Trophoblast cell (in vitro differentiated cells and primary cell): Measurements from ENCODE around the gene CCDC92.

ENCODE experiments used
- DNase-seq, 2 donors: peaks; one replicate each; pipeline ENCODE4 v3.0.0-alpha.2; 2016
- H2AFZ ChIP-seq: 2 replicates; pipeline ENCODE4 v1.6.1; 2013; ENCODE audit warnings: low read length, moderate library complexity, mild to moderate bottlenecking; ENCODE audit not compliant: insufficient read depth, poor library complexity
- H2AK5ac ChIP-seq: 2 replicates; pipeline ENCODE4 v1.6.1; 2013; ENCODE audit warnings: mild to moderate bottlenecking, low read length
- H2BK120ac ChIP-seq: 2 replicates; pipeline ENCODE4 v1.6.1; 2013; ENCODE audit warnings: low read length, mild to moderate bottlenecking, moderate library complexity; ENCODE audit not compliant: insufficient read depth, poor library complexity
- H2BK12ac ChIP-seq: 2 replicates; pipeline ENCODE4 v1.6.1; 2013; ENCODE audit warnings: mild to moderate bottlenecking, low read length, moderate library complexity
- H2BK5ac ChIP-seq: 2 replicates; pipeline ENCODE4 v1.6.1; 2013; ENCODE audit warnings: low read length, low read depth, moderate library complexity, mild to moderate bottlenecking; ENCODE audit not compliant: poor library complexity
- H3K14ac ChIP-seq: 2 replicates; pipeline ENCODE4 v1.6.1; 2013; ENCODE audit warnings: mild to moderate bottlenecking, low read length
- H3K18ac ChIP-seq: 2 replicates; pipeline ENCODE4 v1.6.1; 2013; ENCODE audit warnings: mild to moderate bottlenecking, low read length
- H3K23ac ChIP-seq: 2 replicates; pipeline ENCODE4 v1.6.1; 2013; ENCODE audit warnings: low read length
- H3K27ac ChIP-seq: 2 replicates; pipeline ENCODE4 v1.5.1; 2013; ENCODE audit warnings: low read depth, mild to moderate bottlenecking, inconsistent platforms, low read length, moderate library complexity
- H3K27me3 ChIP-seq: 2 replicates; pipeline ENCODE4 v1.6.1; 2013; ENCODE audit warnings: inconsistent platforms, mild to moderate bottlenecking, low read length, moderate library complexity; ENCODE audit not compliant: insufficient read depth
- H3K36me3 ChIP-seq, 2 experiments: 1 replicate in 1 of 2; 2 replicates in 1 of 2; pipeline ENCODE4 v1.6.1; 2013; ENCODE audit warnings: low read length in 2 of 2, mild to moderate bottlenecking in 2 of 2, moderate library complexity in 1 of 2; ENCODE audit not compliant: insufficient read depth in 2 of 2, control insufficient read depth in 1 of 2
- H3K4ac ChIP-seq: 2 replicates; pipeline ENCODE4 v1.6.1; 2013; ENCODE audit warnings: low read depth, mild to moderate bottlenecking, low read length, moderate library complexity
- H3K4me1 ChIP-seq, 2 experiments: 1 replicate in 1 of 2; 2 replicates in 1 of 2; pipeline ENCODE4 v1.6.1; 2013; ENCODE audit warnings: low read length in 2 of 2, mild to moderate bottlenecking in 2 of 2, moderate library complexity in 1 of 2; ENCODE audit not compliant: insufficient read depth in 2 of 2, control insufficient read depth in 1 of 2
- H3K4me2 ChIP-seq: 2 replicates; pipeline ENCODE4 v1.6.1; 2013; ENCODE audit warnings: inconsistent platforms, mild to moderate bottlenecking, low read length, moderate library complexity
- H3K4me3 ChIP-seq: 2 replicates; pipeline ENCODE4 v1.5.1; 2013; ENCODE audit warnings: mild to moderate bottlenecking, low read depth, low read length, inconsistent platforms
- H3K79me1 ChIP-seq: one replicate; pipeline ENCODE4 v1.6.1; 2013; ENCODE audit warnings: low read length
- H3K79me2 ChIP-seq: 2 replicates; pipeline ENCODE4 v1.6.1; 2013; ENCODE audit warnings: low read length, mild to moderate bottlenecking; ENCODE audit not compliant: control insufficient read depth, insufficient read depth, poor library complexity
- H3K9ac ChIP-seq: 2 replicates; pipeline ENCODE4 v1.6.1; 2013; ENCODE audit warnings: mild to moderate bottlenecking, low read length
- H3K9me3 ChIP-seq: 2 replicates; pipeline ENCODE4 v1.6.1; 2013; ENCODE audit warnings: low read depth, mild to moderate bottlenecking, control low read depth, inconsistent platforms, low read length; ENCODE audit not compliant: insufficient read depth
- H4K12ac ChIP-seq: 2 replicates; pipeline ENCODE4 v1.6.1; 2013; ENCODE audit warnings: low read depth, mild to moderate bottlenecking, low read length, moderate library complexity
- H4K8ac ChIP-seq: 2 replicates; pipeline ENCODE4 v1.6.1; 2013; ENCODE audit warnings: low read depth, mild to moderate bottlenecking, low read length, moderate library complexity
- H4K91ac ChIP-seq: one replicate; pipeline ENCODE4 v1.6.1; 2013; ENCODE audit warnings: low read depth, mild to moderate bottlenecking, low read length, moderate library complexity
- WGBS: extraction: QIAGEN DNeasy Blood & Tissue Kit; methylation state at CpG from one replicate; pipeline ENCODE4 v1.1.7; 2013; ENCODE audit warnings: missing lambda C conversion rate; ENCODE audit not compliant: insufficient read length, insufficient coverage; ENCODE audit errors: extremely low coverage; 5-methylcytosine and 5-hydroxymethylcytosine counted together

The CCDC92 gene

DNA sequence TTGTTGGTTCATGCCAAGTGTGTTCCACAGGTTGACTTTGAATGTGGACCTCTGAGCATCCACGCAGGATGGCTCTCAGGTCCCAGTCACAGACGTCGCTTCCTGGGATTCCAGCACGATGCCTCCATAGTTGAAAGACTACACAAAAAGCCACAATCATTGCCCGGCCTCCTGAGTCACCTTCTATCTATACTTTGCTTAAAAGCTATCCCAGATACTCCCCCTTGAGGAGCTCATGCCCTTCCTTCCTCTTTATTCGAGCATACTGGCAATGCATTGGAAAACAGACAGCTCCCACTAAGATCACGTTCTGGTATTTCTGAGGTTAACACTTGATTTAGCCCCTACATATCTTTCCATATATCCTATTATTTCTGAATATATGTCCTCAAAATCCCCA, 40.4 kb upstream of the CCDC92 start:
- no peak overlapping the region for H3K27ac ChIP-seq
- H3K9ac ChIP-seq: no peak overlapping the region
- no peak overlapping the region for H3K4ac ChIP-seq
- WGBS: no CpG with 5 or more reads among the region's 7 CpGs
- no peak overlapping the region for H3K14ac ChIP-seq
- no peak overlapping the region for H4K12ac ChIP-seq
- H3K4me1 ChIP-seq: no peaks in the 10 kb centered on the region
- no peak overlapping the region for H2BK12ac ChIP-seq
- H4K91ac ChIP-seq: no peak overlapping the region
- no peak overlapping the region for H3K4me3 ChIP-seq
- H3K18ac ChIP-seq: no peak overlapping the region
- DNase-seq: no peak
- H3K23ac ChIP-seq: no peak overlapping the region
- no peaks in the 10 kb centered on the region for H3K79me2 ChIP-seq
- H2BK5ac ChIP-seq: no peak overlapping the region
- no peak overlapping the region for H3K4me2 ChIP-seq
- H3K36me3 ChIP-seq: peaks cover 11 to 26% of the 10 kb centered on the region in 2 experiments
- H4K8ac ChIP-seq: no peak overlapping the region
- H3K9me3 ChIP-seq: no peaks in the 10 kb centered on the region
- H2BK120ac ChIP-seq: no peak overlapping the region
- no peaks in the 10 kb centered on the region for H3K79me1 ChIP-seq
- no peak overlapping the region for H2AK5ac ChIP-seq
- H2AFZ ChIP-seq: no peak overlapping the region
- no peaks in the 10 kb centered on the region for H3K27me3 ChIP-seq

DNA sequence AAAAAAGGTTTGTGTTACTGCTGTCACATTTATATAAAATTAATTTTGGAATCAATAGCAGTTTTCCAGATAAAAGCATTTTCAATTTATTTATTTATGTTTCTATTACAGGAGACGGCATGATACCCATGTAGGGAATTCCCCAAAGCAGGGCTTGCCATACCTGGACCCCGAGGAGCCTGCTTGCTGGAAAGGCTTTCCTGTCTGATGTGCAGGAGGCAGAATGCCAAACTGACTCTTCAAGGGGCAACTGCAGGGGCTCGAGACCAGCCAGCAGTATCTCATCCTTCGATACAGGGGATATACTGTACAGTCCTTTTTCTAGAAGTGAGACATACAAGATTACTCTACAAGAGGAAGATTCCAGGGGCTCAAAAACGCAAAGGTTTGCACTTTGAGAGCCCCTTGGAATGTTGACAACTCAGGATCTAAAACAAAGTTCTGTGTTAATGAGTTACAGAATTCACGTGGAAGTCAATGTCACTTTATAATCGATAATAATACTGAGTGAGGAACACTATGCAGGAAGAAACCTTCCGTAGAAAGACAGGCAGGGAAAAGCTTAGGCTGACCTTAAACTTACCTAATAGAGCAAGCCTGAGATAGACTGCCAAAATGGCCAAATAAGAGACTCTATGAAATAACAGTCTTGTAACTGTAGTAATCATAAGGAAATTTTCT, 38.9 kb upstream of the CCDC92 start:
- DNase-seq: no peak
- Histone ChIP-seq H3K27ac (no peak overlapping the region), H3K14ac (no peak overlapping the region), H4K91ac (no peak overlapping the region), H3K4me1 (no peaks in the 10 kb centered on the region), H3K79me2 (no peaks in the 10 kb centered on the region), H4K8ac (no peak overlapping the region), H3K4ac (no peak overlapping the region), H3K23ac (no peak overlapping the region), H3K27me3 (no peaks in the 10 kb centered on the region), H3K36me3 (peaks cover 11 to 28% of the 10 kb centered on the region in 2 experiments), H4K12ac (no peak overlapping the region), H3K4me2 (no peak overlapping the region), H3K9me3 (no peaks in the 10 kb centered on the region), H2AK5ac (no peak overlapping the region), H3K79me1 (no peaks in the 10 kb centered on the region), H2BK5ac (no peak overlapping the region), H3K4me3 (no peak overlapping the region), H2BK120ac (no peak overlapping the region), H2BK12ac (no peak overlapping the region), H2AFZ (no peak overlapping the region), H3K9ac (no peak overlapping the region), H3K18ac (no peak overlapping the region)
- WGBS: no CpG with 5 or more reads among the region's 8 CpGs

DNA sequence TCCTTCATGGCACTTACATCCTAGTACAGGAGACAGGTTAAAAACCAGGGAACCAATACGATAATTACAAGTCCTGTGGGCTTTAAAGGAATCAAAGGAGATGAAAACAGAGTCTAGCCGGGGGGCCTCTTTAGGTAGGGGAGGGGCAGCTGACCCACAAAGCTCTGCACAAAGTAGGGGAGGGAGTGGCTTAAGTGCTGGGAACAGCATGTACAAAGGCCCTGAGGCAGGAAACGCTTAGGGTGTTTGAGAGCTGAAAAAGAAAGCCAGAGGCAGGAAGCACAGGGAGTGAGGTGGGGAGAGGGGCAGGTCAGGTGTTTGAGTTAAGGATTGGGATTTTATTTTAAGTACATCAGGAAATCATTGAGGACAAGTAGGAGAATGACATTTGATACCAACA, 38.1 kb upstream of the CCDC92 start:
- Histone ChIP-seq H3K36me3 (peaks cover 14 to 31% of the 10 kb centered on the region in 2 experiments), H3K9ac (no peak overlapping the region), H2BK12ac (no peak overlapping the region), H3K27ac (no peak overlapping the region), H3K4me1 (no peaks in the 10 kb centered on the region), H4K91ac (no peak overlapping the region), H3K18ac (no peak overlapping the region), H3K14ac (no peak overlapping the region), H3K79me2 (no peaks in the 10 kb centered on the region), H3K9me3 (no peaks in the 10 kb centered on the region), H3K4me3 (no peak overlapping the region), H3K4ac (no peak overlapping the region), H2BK120ac (no peak overlapping the region), H3K23ac (no peak overlapping the region), H3K27me3 (no peaks in the 10 kb centered on the region), H3K4me2 (no peak overlapping the region), H2AK5ac (no peak overlapping the region), H4K8ac (no peak overlapping the region), H3K79me1 (no peaks in the 10 kb centered on the region), H2BK5ac (no peak overlapping the region), H4K12ac (no peak overlapping the region), H2AFZ (no peak overlapping the region)
- no CpG with 5 or more reads among the region's 3 CpGs for WGBS
- no peak for DNase-seq

DNA sequence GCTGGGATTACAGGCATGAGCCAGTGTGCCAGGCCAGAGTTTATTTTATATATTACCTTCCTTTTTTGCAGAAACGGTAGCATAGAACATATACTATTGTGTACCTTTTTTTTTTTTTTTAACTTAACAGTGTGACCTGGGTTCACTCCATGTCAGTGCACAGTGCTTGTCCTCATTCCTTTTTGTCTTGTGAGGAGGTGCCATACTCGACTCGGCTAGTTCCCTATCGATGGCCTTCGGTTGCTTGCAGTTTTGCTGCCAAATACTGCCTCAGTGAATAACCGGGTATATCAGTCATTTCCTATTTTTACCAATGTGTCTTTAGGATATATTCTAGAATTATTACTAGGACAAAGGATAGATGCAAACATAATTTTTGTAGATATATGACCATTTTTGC, 37.1 kb upstream of the CCDC92 start:
- no peaks in the 10 kb centered on the region for H3K4me1 ChIP-seq
- H3K36me3 ChIP-seq: peaks cover 15 to 29% of the 10 kb centered on the region in 2 experiments
- H4K8ac ChIP-seq: no peak overlapping the region
- H3K79me2 ChIP-seq: no peaks in the 10 kb centered on the region
- H4K12ac ChIP-seq: no peak overlapping the region
- no peak overlapping the region for H2AK5ac ChIP-seq
- no peaks in the 10 kb centered on the region for H3K9me3 ChIP-seq
- no peak for DNase-seq
- no peak overlapping the region for H3K23ac ChIP-seq
- H3K4ac ChIP-seq: no peak overlapping the region
- H3K27me3 ChIP-seq: no peaks in the 10 kb centered on the region
- no peak overlapping the region for H3K27ac ChIP-seq
- no peak overlapping the region for H2BK120ac ChIP-seq
- H2AFZ ChIP-seq: no peak overlapping the region
- H4K91ac ChIP-seq: no peak overlapping the region
- no peaks in the 10 kb centered on the region for H3K79me1 ChIP-seq
- H2BK12ac ChIP-seq: no peak overlapping the region
- no peak overlapping the region for H3K4me2 ChIP-seq
- no peak overlapping the region for H3K9ac ChIP-seq
- H2BK5ac ChIP-seq: no peak overlapping the region
- H3K4me3 ChIP-seq: no peak overlapping the region
- no peak overlapping the region for H3K14ac ChIP-seq
- WGBS: no CpG with 5 or more reads among the region's 6 CpGs
- H3K18ac ChIP-seq: no peak overlapping the region
